ENCODE measurements around the gene ITIH2. TPM values are rescaled to one million over a fixed set of nuclear protein-coding genes. Genes with fewer than 3 reads are reported as not detected.

The ITIH2 gene
- total RNA-seq, 2 donors from 2014 or later: not detected

GRCh38 chr10:7662522-7662921 is 40.6 kb upstream of the ITIH2 start:
- H3K36me3 Mint-ChIP-seq (ENCODE audit: low read depth): no peaks in the 10 kb centered on the region
- TF ChIP-seq CTCF (conservative IDR thresholded peaks at IDR 0.05): no peak
- H3K27ac Mint-ChIP-seq: no peak overlapping the region
- peaks cover 44% of the 10 kb centered on the region for H3K27me3 Mint-ChIP-seq (ENCODE audit: insufficient read depth)
- Histone ChIP-seq H3K4me1 (ENCODE audit: control insufficient read depth, insufficient read depth, low read length) (no peaks in the 10 kb centered on the region), H3K27ac (ENCODE audit: low read depth, low read length) (no peak overlapping the region), H3K9ac (ENCODE audit: extremely low read depth, low read length, poor library complexity, severe bottlenecking) (no peak overlapping the region), H3K27me3 (ENCODE audit: control insufficient read depth, insufficient read depth, low read length, poor library complexity, severe bottlenecking) (peaks cover 34% of the 10 kb centered on the region), H3K36me3 (ENCODE audit: control insufficient read depth, insufficient read depth, low read length) (no peaks in the 10 kb centered on the region), H3K4me3 (ENCODE audit: low read length) (no peak overlapping the region), H3K9me3 (ENCODE audit: control insufficient read depth, low read length) (no peaks in the 10 kb centered on the region)
- H3K4me3 Mint-ChIP-seq: no peak overlapping the region
- no peaks in the 10 kb centered on the region for H3K9me3 Mint-ChIP-seq
- 90% methylated on average over 5 of the region's 5 CpGs; no CpG with 5 or more reads in 1 of the 2 experiments for WGBS, 2 experiments (ENCODE audit: insufficient coverage in 1 of 2, insufficient read length in 1 of 2)
- H3K4me1 Mint-ChIP-seq: peaks cover 11% of the 10 kb centered on the region
- no peak for DNase-seq

GRCh38 chr10:7664707-7665106 is 38.4 kb upstream of the ITIH2 start:
- Mint-ChIP-seq H3K9me3 (no peaks in the 10 kb centered on the region), H3K27me3 (ENCODE audit: insufficient read depth) (peaks cover 66% of the 10 kb centered on the region), H3K27ac (no peak overlapping the region), H3K4me3 (no peak overlapping the region), H3K4me1 (peaks cover 14% of the 10 kb centered on the region), H3K36me3 (ENCODE audit: low read depth) (no peaks in the 10 kb centered on the region)
- TF ChIP-seq CTCF (conservative IDR thresholded peaks at IDR 0.05): no peak
- no peaks in the 10 kb centered on the region for H3K9me3 ChIP-seq (ENCODE audit: control insufficient read depth, low read length)
- no peak overlapping the region for H3K4me3 ChIP-seq (ENCODE audit: low read length)
- DNase-seq: no peak
- 67 to 78% methylated on average over 1 to 2 of the region's 2 CpGs for WGBS, 2 experiments (ENCODE audit: insufficient coverage in 1 of 2, insufficient read length in 1 of 2)
- no peaks in the 10 kb centered on the region for H3K36me3 ChIP-seq (ENCODE audit: control insufficient read depth, insufficient read depth, low read length)
- no peak overlapping the region for H3K27ac ChIP-seq (ENCODE audit: low read depth, low read length)
- H3K27me3 ChIP-seq (ENCODE audit: control insufficient read depth, insufficient read depth, low read length, poor library complexity, severe bottlenecking): peaks cover 49% of the 10 kb centered on the region
- no peak overlapping the region for H3K9ac ChIP-seq (ENCODE audit: extremely low read depth, low read length, poor library complexity, severe bottlenecking)
- H3K4me1 ChIP-seq (ENCODE audit: control insufficient read depth, insufficient read depth, low read length): no peaks in the 10 kb centered on the region

GRCh38 chr10:7665767-7666166 is 37.3 kb upstream of the ITIH2 start:
- TF ChIP-seq CTCF (conservative IDR thresholded peaks at IDR 0.05): no peak
- Mint-ChIP-seq H3K9me3 (no peaks in the 10 kb centered on the region), H3K27ac (no peak overlapping the region), H3K36me3 (ENCODE audit: low read depth) (no peaks in the 10 kb centered on the region), H3K4me3 (peak overlapping the region; percentile 66), H3K27me3 (ENCODE audit: insufficient read depth) (peaks cover 68% of the 10 kb centered on the region), H3K4me1 (peaks cover 18% of the 10 kb centered on the region)
- WGBS, 2 experiments (ENCODE audit: insufficient coverage in 1 of 2, insufficient read length in 1 of 2): 34 to 65% methylated on average over 2 to 6 of the region's 6 CpGs
- H3K9me3 ChIP-seq (ENCODE audit: control insufficient read depth, low read length): no peaks in the 10 kb centered on the region
- peak overlapping the region; percentile 82 for H3K4me3 ChIP-seq (ENCODE audit: low read length)
- peaks cover 43% of the 10 kb centered on the region for H3K27me3 ChIP-seq (ENCODE audit: control insufficient read depth, insufficient read depth, low read length, poor library complexity, severe bottlenecking)
- H3K36me3 ChIP-seq (ENCODE audit: control insufficient read depth, insufficient read depth, low read length): no peaks in the 10 kb centered on the region
- DNase-seq: no peak
- H3K27ac ChIP-seq (ENCODE audit: low read depth, low read length): no peak overlapping the region
- H3K9ac ChIP-seq (ENCODE audit: extremely low read depth, low read length, poor library complexity, severe bottlenecking): no peak overlapping the region
- H3K4me1 ChIP-seq (ENCODE audit: control insufficient read depth, insufficient read depth, low read length): no peaks in the 10 kb centered on the region
